ENCODE results near the gene CDH26. TPM values are rescaled to one million over a fixed set of nuclear protein-coding genes. Genes with fewer than 3 reads are reported as not detected.

Gene CDH26
- total and polyA plus RNA-seq, 2 of the 13 experiments (the other 11 are each of a cell fraction or from before 2014, with no cell fraction given) = 0.40 to 1.1 TPM

DNA sequence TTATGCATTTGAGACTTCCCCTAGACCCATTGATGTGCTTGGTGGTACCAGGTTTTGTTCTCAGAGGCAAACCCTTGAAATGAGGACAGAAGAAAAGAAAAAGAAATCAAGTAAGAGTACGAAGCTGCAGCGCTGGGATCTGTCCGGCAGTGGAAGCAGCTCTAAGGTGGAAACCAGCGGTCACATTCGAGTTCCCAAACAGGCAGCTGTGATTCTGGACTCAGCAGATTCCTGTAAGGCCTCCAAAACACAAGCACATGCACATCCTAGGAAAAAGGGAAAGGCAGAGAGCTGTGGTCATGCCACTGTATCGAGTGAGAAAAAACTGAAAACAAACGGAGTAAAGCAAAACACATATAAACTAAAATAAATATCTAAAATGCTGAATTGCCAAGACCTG, 13.5 kb upstream of the CDH26 start (continued):
- TF ChIP-seq ZNF382 (CRISPR knock-in tag; IDR thresholded peaks at IDR 0.05; ENCODE audit: borderline replicate concordance) (no peak), HDAC1 (CRISPR knock-in tag; IDR thresholded peaks at IDR 0.05) (no peak), SMAD1 (CRISPR knock-in tag; IDR thresholded peaks at IDR 0.05; ENCODE audit: borderline replicate concordance, low read depth) (no peak), SMAD9 (CRISPR knock-in tag; IDR thresholded peaks at IDR 0.05) (no peak), ZBTB7B (CRISPR knock-in tag; IDR thresholded peaks at IDR 0.05) (no peak)
- TF ChIP-seq, protein P1, sequence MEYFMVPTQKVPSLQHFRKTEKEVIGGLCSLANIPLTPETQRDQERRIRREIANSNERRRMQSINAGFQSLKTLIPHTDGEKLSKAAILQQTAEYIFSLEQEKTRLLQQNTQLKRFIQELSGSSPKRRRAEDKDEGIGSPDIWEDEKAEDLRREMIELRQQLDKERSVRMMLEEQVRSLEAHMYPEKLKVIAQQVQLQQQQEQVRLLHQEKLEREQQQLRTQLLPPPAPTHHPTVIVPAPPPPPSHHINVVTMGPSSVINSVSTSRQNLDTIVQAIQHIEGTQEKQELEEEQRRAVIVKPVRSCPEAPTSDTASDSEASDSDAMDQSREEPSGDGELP (IDR thresholded peaks at IDR 0.05; ENCODE audit: borderline replicate concordance, low read depth) = no peak

- no peaks in the 10 kb centered on the region for H4K20me1 ChIP-seq (ENCODE audit: insufficient read depth, low read length)
- no peaks in the 10 kb centered on the region for H3K9me3 ChIP-seq (ENCODE audit: low read length)
- peaks cover 8 to 17% of the 10 kb centered on the region in 2 experiments; a peak in 4 of 5 replicates for H3K36me3 ChIP-seq (replicated peaks in 1 of 2; ENCODE audit: control insufficient read depth in 1 of 2, insufficient read depth in 2 of 2, low read length in 2 of 2)
- no peak overlapping the region for H3K27ac ChIP-seq (ENCODE audit: extremely low read length, insufficient read depth, low read length)
- ChIA-PET CTCF (ENCODE audit: low intra/inter-chr PET ratio, low total read pairs) (no interaction called here), POLR2A (no interaction called here)
- H3K9ac ChIP-seq (ENCODE audit: insufficient read depth, low read depth, low read length) = no peak overlapping the region
- no peaks in the 10 kb centered on the region; a peak in 1 of 5 replicates for H3K27me3 ChIP-seq (ENCODE audit: control insufficient read depth in 1 of 2, insufficient read depth in 2 of 2, low read length in 2 of 2)
- intact Hi-C loops (cut with micrococcal nuclease; ENCODE audit: unreplicated experiment) (no loop called here), in situ Hi-C loops (cut with HindIII; ENCODE audit: extremely low pct_ligation_motif_present, low pct_unique_long_range_greater_than_20kb) (no loop called here)
- H2AFZ ChIP-seq (ENCODE audit: low read length) = no peak overlapping the region
- no TSS peak for BruUV-seq (replicated peaks)
- FAIRE-seq = no peak
- H3K4me3 ChIP-seq (replicated peaks in 1 of 3; ENCODE audit: insufficient read depth in 1 of 3, low read depth in 2 of 3, low read length in 3 of 3) = no peak overlapping the region
- no peak for DNase-seq (ENCODE audit: low spot score)
- H3K4me2 ChIP-seq (ENCODE audit: low read depth, low read length) = no peak overlapping the region
- 98% methylated on average over 3 of the region's 3 CpGs for WGBS (ENCODE audit: low lambda C conversion rate)
- H3K79me2 ChIP-seq (ENCODE audit: insufficient read depth, low read length) = peaks cover 11% of the 10 kb centered on the region
- ATAC-seq = no peak
- peaks cover 13% of the 10 kb centered on the region for H3K4me1 ChIP-seq (ENCODE audit: insufficient read depth, low read length)
- TF ChIP-seq THAP11 (CRISPR knock-in tag; IDR thresholded peaks at IDR 0.05) (no peak), ZNF782 (CRISPR knock-in tag; IDR thresholded peaks at IDR 0.05; ENCODE audit: borderline replicate concordance) (no peak), ZNF138 (CRISPR knock-in tag; IDR thresholded peaks at IDR 0.05; ENCODE audit: low read depth) (no peak), ZNF616 (CRISPR knock-in tag; IDR thresholded peaks at IDR 0.05; ENCODE audit: low read depth) (no peak), EED (CRISPR knock-in tag; IDR thresholded peaks at IDR 0.05) (no peak), ZSCAN31 (CRISPR knock-in tag; IDR thresholded peaks at IDR 0.05; ENCODE audit: low read depth) (no peak), STAT5B (CRISPR knock-in tag; IDR thresholded peaks at IDR 0.05) (no peak), ZNF777 (CRISPR knock-in tag; IDR thresholded peaks at IDR 0.05) (no peak), GTF3A (CRISPR knock-in tag; conservative IDR thresholded peaks at IDR 0.05) (no peak), AGO1 (IDR thresholded peaks at IDR 0.05; ENCODE audit: low read depth, low read length, poor library complexity, severe bottlenecking) (no peak), RFXANK (CRISPR knock-in tag; IDR thresholded peaks at IDR 0.05) (no peak)
- TF ChIP-seq, protein P2, sequence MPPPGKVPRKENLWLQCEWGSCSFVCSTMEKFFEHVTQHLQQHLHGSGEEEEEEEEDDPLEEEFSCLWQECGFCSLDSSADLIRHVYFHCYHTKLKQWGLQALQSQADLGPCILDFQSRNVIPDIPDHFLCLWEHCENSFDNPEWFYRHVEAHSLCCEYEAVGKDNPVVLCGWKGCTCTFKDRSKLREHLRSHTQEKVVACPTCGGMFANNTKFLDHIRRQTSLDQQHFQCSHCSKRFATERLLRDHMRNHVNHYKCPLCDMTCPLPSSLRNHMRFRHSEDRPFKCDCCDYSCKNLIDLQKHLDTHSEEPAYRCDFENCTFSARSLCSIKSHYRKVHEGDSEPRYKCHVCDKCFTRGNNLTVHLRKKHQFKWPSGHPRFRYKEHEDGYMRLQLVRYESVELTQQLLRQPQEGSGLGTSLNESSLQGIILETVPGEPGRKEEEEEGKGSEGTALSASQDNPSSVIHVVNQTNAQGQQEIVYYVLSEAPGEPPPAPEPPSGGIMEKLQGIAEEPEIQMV (CRISPR knock-in tag; IDR thresholded peaks at IDR 0.05; ENCODE audit: low read depth) = no peak
- TF ChIP-seq, protein P3, sequence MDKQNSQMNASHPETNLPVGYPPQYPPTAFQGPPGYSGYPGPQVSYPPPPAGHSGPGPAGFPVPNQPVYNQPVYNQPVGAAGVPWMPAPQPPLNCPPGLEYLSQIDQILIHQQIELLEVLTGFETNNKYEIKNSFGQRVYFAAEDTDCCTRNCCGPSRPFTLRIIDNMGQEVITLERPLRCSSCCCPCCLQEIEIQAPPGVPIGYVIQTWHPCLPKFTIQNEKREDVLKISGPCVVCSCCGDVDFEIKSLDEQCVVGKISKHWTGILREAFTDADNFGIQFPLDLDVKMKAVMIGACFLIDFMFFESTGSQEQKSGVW (CRISPR knock-in tag; IDR thresholded peaks at IDR 0.05; ENCODE audit: borderline replicate concordance) = no peak
- TF ChIP-seq, protein P4, sequence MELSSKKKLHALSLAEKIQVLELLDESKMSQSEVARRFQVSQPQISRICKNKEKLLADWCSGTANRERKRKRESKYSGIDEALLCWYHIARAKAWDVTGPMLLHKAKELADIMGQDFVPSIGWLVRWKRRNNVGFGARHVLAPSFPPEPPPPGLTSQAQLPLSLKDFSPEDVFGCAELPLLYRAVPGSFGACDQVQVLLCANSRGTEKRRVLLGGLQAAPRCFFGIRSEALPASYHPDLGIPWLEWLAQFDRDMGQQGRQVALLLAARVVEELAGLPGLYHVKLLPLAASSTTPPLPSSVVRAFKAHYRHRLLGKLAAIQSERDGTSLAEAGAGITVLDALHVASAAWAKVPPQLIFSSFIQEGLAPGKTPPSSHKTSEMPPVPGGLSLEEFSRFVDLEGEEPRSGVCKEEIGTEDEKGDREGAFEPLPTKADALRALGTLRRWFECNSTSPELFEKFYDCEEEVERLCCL (CRISPR knock-in tag; IDR thresholded peaks at IDR 0.05; ENCODE audit: borderline replicate concordance) = no peak
Measured at GRCh38 chr20:59945175-59945574, 13.0 kb upstream of the CDH26 start.

Data from HepG2 (cell line).